ENCODE measurements around the gene DDIAS.

GRCh38 chr11:82902880-82903279 lies 1.3 kb downstream of the DDIAS start:
- TF ChIP-seq POLR2AphosphoS5 (IDR thresholded peaks at IDR 0.05; ENCODE audit: low read depth, low read length) = no peak
- no peak for TF ChIP-seq REST (IDR thresholded peaks at IDR 0.05; ENCODE audit: insufficient read depth in 1 of 2, low read depth in 2 of 2, low read length in 2 of 2)
- TF ChIP-seq SIN3A (IDR thresholded peaks at IDR 0.05; ENCODE audit: borderline replicate concordance, insufficient read depth, low read length) = no peak
- no peak for TF ChIP-seq TAF1 (IDR thresholded peaks at IDR 0.05; ENCODE audit: borderline replicate concordance, insufficient read depth, low read length)
- TF ChIP-seq FOXP2 (optimal IDR thresholded peaks at IDR 0.05; ENCODE audit: borderline replicate concordance, extremely low read depth, extremely low read length, insufficient read depth) = no peak

Data from PFSK-1 (cell line).